Subcutaneous adipose tissue (tissue), 4 donors: Measurements from ENCODE around the gene CAV3. TPM values are rescaled to one million over a fixed set of nuclear protein-coding genes. Genes with fewer than 3 reads are reported as not detected.

Source experiments
- total RNA-seq, 4 donors: library from RNA; depleted of rRNA; stranded (reverse); fragments of >200 nt; gene quantifications; one replicate each; pipeline ENCODE4 v1.1.0, GENCODE V29; 2016
- TF ChIP-seq, protein P1 (sequence below): fragments of 450-650 bp; IDR thresholded peaks from one replicate; pipeline ENCODE4 v1.5.1; 2016; ENCODE audit warnings: low read depth, mild to moderate bottlenecking, control low read depth, antibody characterized with exemption, moderate library complexity

CAV3 gene
- total RNA-seq, 4 donors from 2014 or later, result not detected

DNA sequence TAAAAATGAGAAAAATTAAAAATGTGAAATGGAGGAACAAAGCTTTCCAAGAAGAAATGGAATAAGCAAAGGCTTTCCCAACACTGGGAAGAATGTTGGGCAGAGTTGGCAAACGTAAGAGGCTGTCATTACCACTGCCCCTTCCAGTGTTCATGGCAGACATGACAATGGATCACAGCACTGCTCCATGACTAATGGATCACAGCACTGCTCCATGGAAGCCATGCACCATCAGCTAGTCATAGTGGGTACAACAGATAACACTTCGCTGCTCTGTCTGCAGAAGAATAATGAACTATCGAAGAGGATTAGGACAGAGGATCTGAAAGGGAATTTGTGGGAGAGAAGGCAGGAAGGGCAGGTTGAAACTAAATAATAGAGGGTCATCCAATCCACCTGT, 5.0 kb downstream of the CAV3 start:
- TF ChIP-seq, protein P1, sequence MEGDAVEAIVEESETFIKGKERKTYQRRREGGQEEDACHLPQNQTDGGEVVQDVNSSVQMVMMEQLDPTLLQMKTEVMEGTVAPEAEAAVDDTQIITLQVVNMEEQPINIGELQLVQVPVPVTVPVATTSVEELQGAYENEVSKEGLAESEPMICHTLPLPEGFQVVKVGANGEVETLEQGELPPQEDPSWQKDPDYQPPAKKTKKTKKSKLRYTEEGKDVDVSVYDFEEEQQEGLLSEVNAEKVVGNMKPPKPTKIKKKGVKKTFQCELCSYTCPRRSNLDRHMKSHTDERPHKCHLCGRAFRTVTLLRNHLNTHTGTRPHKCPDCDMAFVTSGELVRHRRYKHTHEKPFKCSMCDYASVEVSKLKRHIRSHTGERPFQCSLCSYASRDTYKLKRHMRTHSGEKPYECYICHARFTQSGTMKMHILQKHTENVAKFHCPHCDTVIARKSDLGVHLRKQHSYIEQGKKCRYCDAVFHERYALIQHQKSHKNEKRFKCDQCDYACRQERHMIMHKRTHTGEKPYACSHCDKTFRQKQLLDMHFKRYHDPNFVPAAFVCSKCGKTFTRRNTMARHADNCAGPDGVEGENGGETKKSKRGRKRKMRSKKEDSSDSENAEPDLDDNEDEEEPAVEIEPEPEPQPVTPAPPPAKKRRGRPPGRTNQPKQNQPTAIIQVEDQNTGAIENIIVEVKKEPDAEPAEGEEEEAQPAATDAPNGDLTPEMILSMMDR, result no peak

DNA sequence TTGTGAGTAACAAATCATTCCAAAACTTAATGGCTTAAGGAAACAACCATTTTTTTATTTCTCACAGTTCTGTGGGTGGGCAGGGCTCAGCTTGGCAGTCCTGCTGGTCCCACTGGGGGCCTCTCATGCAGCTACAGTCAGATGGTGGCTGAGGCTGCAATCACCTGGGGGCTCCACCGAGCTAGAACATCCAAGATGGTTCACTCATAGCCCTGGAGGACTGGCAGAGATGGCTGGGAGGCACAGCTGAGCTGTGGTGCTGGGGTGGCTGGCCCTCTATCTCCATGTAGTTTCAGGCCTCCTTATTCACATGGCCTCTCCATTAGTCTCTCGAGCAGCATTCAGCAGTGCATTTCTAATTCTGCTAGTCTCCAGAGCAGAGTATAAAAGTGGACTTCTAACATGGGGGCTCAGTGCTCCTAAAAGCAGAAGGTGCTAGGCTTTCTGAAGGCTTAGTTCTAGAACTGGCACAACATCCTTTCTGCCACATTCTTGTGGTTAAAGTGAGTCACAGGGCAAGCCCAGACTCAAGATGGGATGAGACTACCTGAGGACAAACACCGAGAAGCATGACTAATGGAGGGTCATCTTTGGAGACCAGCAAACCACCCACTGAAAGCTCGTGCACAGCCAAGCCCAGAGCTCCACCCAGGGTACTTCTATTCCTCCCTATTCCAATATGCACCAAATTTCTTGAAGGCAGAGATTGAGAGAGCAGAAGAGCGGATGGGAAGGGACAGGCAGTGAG, 6.3 kb downstream of the CAV3 start:
- TF ChIP-seq, protein P1, result no peak

DNA sequence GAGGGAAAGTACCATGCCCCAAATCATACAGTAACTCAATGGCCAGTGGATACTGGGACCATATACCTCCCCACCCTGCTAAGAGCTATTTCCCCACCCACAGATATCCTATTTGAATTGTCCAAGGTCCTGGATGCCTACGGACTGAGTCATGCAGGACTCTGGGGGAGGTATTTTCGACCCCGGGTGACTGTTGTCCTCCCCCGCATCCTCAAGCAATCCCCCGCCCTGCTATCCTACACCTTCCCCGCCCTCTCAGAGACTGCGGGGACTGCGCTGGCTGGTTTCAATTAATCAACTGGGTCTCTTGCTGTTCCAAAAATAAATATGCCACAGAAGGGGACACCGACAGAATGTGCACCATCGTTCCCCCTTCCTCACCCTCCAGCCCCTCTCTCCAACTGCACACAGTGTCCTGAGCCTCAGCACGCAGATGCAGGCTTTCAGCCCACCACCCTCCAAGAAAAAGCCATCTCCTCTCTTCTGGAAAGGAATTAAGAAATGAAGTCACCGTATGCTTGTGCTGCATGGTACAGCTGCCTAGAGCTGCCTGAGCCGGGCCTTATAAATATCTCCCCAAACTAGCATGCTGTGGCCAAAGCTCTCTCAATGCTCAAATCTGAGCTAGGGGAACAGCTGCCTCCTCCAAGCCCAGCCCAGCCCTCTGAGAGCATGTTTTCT, 8.1 kb downstream of the CAV3 start:
- TF ChIP-seq, protein P1, result no peak

DNA sequence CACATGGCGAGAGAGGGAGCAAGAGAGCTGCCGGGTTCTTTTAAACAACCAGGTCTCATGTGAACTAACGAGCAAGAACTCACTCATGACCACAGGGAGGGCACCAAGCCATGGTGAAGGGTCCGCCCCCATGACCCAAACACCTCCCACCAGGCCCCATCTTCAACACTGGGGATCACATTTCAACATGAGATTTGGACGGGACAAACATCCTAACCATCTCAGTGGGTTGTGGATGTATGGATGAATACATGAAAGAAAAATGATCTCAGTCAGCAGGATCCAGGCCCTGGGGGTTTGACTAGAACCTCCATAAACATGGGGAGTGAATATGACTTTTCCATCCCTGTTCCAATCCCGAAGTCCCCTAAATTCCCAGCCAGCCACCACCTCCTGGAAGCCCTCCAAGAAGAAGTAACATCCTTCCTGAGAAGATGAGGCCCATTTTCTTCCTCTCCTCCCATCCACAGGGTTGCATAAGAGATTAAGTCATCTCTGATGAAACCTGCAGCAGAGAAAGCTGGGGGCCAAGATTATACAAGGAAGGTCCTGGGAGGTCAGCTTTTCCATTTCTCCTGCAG, 9.5 kb downstream of the CAV3 start:
- TF ChIP-seq, protein P1, result no peak

DNA sequence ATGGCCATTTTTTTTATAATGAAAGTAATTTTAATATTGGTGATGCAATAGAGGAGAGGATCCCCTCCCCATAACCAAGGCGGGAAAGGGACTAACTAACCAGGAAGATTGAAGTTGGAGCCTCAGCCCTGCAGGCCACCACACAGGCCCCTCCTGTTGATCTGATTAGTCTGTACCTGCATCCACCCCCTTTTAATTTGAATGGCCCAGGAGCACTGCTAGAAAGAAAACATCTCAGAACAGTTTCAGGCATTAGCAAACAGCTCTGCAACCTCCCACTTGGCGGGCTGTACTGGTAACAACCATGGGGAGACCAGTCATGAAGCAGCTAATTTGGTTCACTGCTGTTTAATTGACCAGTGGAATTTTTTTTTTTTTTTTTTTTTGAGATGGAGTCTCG, 10.3 kb downstream of the CAV3 start:
- TF ChIP-seq, protein P1, result no peak

DNA sequence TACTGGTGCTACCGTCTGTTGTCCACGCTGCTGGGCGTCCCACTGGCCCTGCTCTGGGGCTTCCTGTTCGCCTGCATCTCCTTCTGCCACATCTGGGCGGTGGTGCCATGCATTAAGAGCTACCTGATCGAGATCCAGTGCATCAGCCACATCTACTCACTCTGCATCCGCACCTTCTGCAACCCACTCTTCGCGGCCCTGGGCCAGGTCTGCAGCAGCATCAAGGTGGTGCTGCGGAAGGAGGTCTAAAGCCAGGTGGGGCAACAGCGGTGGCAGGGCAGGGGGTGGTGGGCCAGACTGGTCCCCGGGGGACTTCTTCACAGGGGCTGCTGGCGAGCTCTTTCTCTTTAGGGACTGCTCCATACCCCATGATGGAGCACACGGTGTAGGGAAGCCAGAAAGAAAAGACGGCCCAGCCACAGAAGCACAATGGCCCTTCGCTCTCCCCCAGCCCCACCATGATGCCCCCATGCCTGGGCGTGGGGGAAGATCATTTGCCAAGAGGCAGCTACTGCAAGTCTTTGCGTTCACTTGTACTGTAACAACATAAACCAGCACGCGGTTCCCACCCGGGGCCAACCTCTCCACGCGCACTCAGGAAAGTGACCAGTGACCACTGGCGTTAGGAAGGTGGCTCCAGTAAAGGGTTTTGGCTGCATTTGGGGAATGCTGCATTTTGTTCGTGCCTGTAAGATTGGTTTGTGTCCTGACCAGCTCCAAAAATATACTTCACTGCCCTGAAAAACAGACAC, 12.2 kb downstream of the CAV3 start:
- TF ChIP-seq, protein P1, result no peak
